Measurements from ENCODE around the gene PSRC1.

Gene PSRC1

GRCh38 chr1:109282952-109283747 is at the start of gene PSRC1:
TSS of gene PSRC1 (minus strand) at chr1:109283145.
- DNase-seq (ENCODE audit: low read depth) = peak; percentile 97

GRCh38 chr1:109331113-109331512 is 48.2 kb upstream of the PSRC1 start:
- DNase-seq (ENCODE audit: low read depth) = no peak

- no peak for DNase-seq (ENCODE audit: low read depth)
These were observed 44.3 kb upstream of the PSRC1 start for GRCh38 chr1:109327285-109327684.

GRCh38 chr1:109322974-109323373 is 40.0 kb upstream of the PSRC1 start:
- no peak for DNase-seq (ENCODE audit: low read depth)

- DNase-seq (ENCODE audit: low read depth) = no peak
These were observed 36.2 kb upstream of the PSRC1 start for GRCh38 chr1:109319114-109319513.

GRCh38 chr1:109316506-109316905 is 33.6 kb upstream of the PSRC1 start:
- DNase-seq (ENCODE audit: low read depth) = no peak

- DNase-seq (ENCODE audit: low read depth) = no peak
These were observed 32.3 kb upstream of the PSRC1 start for GRCh38 chr1:109315288-109315687.

GRCh38 chr1:109314795-109315194 is 31.9 kb upstream of the PSRC1 start:
- DNase-seq (ENCODE audit: low read depth) = peak; percentile 66

GRCh38 chr1:109312978-109313775 is 30.2 kb upstream of the PSRC1 start:
- no peak for DNase-seq (ENCODE audit: low read depth)

GRCh38 chr1:109312246-109312645 is 29.3 kb upstream of the PSRC1 start:
- DNase-seq (ENCODE audit: low read depth) = no peak

- DNase-seq (ENCODE audit: low read depth) = no peak
These were observed 26.4 kb upstream of the PSRC1 start for GRCh38 chr1:109309347-109309746.

GRCh38 chr1:109307274-109308021 is 24.5 kb upstream of the PSRC1 start:
- DNase-seq (ENCODE audit: low read depth) = no peak

- no peak for DNase-seq (ENCODE audit: low read depth)
These were observed 23.9 kb upstream of the PSRC1 start, which contains the start of gene MYBPHL for GRCh38 chr1:109306832-109307273. TSS of gene MYBPHL (minus strand) at chr1:109307011. CDS start at chr1:109306991, 20 bp downstream.

GRCh38 chr1:109305991-109306390 is 23.0 kb upstream of the PSRC1 start:
- DNase-seq (ENCODE audit: low read depth) = peak; percentile 34

- DNase-seq (ENCODE audit: low read depth) = no peak
These were observed 21.4 kb upstream of the PSRC1 start for GRCh38 chr1:109304226-109304920.

- no peak for DNase-seq (ENCODE audit: low read depth)
These were observed 18.9 kb upstream of the PSRC1 start for GRCh38 chr1:109301874-109302273.

GRCh38 chr1:109300650-109301151 is 17.8 kb upstream of the PSRC1 start:
- DNase-seq (ENCODE audit: low read depth) = no peak

GRCh38 chr1:109299558-109300343 is 16.8 kb upstream of the PSRC1 start:
- peak; percentile 22 for DNase-seq (ENCODE audit: low read depth)

GRCh38 chr1:109298666-109299557 is 16.0 kb upstream of the PSRC1 start:
- DNase-seq (ENCODE audit: low read depth) = peak; percentile 97

GRCh38 chr1:109296782-109297181 is 13.8 kb upstream of the PSRC1 start:
- no peak for DNase-seq (ENCODE audit: low read depth)
